ENCODE measurements around the gene LRRFIP1. TPM values are rescaled to one million over a fixed set of nuclear protein-coding genes. Genes with fewer than 3 reads are reported as not detected.

The LRRFIP1 gene
- total RNA-seq, 3 donors from 2014 or later (not counting 1 experiment from before 2014, with no cell fraction given) = 163 to 207 (median 188) TPM

GRCh38 chr2:237720444-237720843 is 93.1 kb downstream of the LRRFIP1 start:
- no peaks in the 10 kb centered on the region for H3K9me3 Mint-ChIP-seq
- Histone ChIP-seq H3K27me3 (ENCODE audit: control insufficient read depth, insufficient read depth, low read length) (no peaks in the 10 kb centered on the region), H3K4me1 (ENCODE audit: control insufficient read depth, insufficient read depth, low read length) (peaks cover 7% of the 10 kb centered on the region), H3K27ac (ENCODE audit: low read length) (no peak overlapping the region), H3K9me3 (ENCODE audit: control insufficient read depth, insufficient read depth, low read length) (no peaks in the 10 kb centered on the region), H3K4me3 (ENCODE audit: low read length) (no peak overlapping the region), H3K36me3 (ENCODE audit: control insufficient read depth, insufficient read depth, low read length) (peaks cover 29% of the 10 kb centered on the region)
- DNase-seq (no peak), ATAC-seq (no peak)
- no peaks in the 10 kb centered on the region for H3K27me3 Mint-ChIP-seq (ENCODE audit: low read depth in 2 of 2)
- WGBS (ENCODE audit: insufficient coverage) = 98% methylated on average over 7 of the region's 7 CpGs
- H3K4me3 Mint-ChIP-seq = no peak overlapping the region
- H3K27ac Mint-ChIP-seq = peak overlapping the region; percentile 13 to 34
- TF ChIP-seq CTCF (IDR thresholded peaks at IDR 0.05) = no peak
- H3K4me1 Mint-ChIP-seq = peaks cover 60 to 64% of the 10 kb centered on the region in 2 donors
- H3K36me3 Mint-ChIP-seq = peaks cover 9% of the 10 kb centered on the region
- intact Hi-C loops (cut with micrococcal nuclease) = no loop called here

- Histone ChIP-seq H3K9me3 (ENCODE audit: control insufficient read depth, insufficient read depth, low read length) (no peaks in the 10 kb centered on the region), H3K36me3 (ENCODE audit: control insufficient read depth, insufficient read depth, low read length) (peaks cover 30% of the 10 kb centered on the region), H3K27me3 (ENCODE audit: control insufficient read depth, insufficient read depth, low read length) (no peaks in the 10 kb centered on the region), H3K4me3 (ENCODE audit: low read length) (no peak overlapping the region), H3K27ac (ENCODE audit: low read length) (no peak overlapping the region), H3K4me1 (ENCODE audit: control insufficient read depth, insufficient read depth, low read length) (peaks cover 7% of the 10 kb centered on the region)
- WGBS (ENCODE audit: insufficient coverage) = 93% methylated on average over 6 of the region's 7 CpGs
- Mint-ChIP-seq H3K4me1 (peaks cover 58 to 61% of the 10 kb centered on the region in 2 donors), H3K27ac (peak overlapping the region; percentile 13 to 60), H3K4me3 (no peak overlapping the region), H3K27me3 (ENCODE audit: low read depth in 2 of 2) (no peaks in the 10 kb centered on the region), H3K9me3 (no peaks in the 10 kb centered on the region), H3K36me3 (peaks cover 9% of the 10 kb centered on the region)
- DNase-seq (no peak), ATAC-seq (no peak)
- intact Hi-C loops (cut with micrococcal nuclease) = no loop called here
- no peak for TF ChIP-seq CTCF (IDR thresholded peaks at IDR 0.05)
Observed at GRCh38 chr2:237720957-237721356, 93.6 kb downstream of the LRRFIP1 start.

GRCh38 chr2:237721458-237721857 is 94.1 kb downstream of the LRRFIP1 start:
- Mint-ChIP-seq H3K4me3 (no peak overlapping the region), H3K36me3 (peaks cover 9% of the 10 kb centered on the region), H3K9me3 (no peaks in the 10 kb centered on the region), H3K27ac (peak overlapping the region; percentile 60 to 69), H3K4me1 (peaks cover 58% of the 10 kb centered on the region in 2 donors), H3K27me3 (ENCODE audit: low read depth in 2 of 2) (no peaks in the 10 kb centered on the region)
- TF ChIP-seq CTCF (IDR thresholded peaks at IDR 0.05) = no peak
- Histone ChIP-seq H3K4me3 (ENCODE audit: low read length) (no peak overlapping the region), H3K36me3 (ENCODE audit: control insufficient read depth, insufficient read depth, low read length) (peaks cover 30% of the 10 kb centered on the region), H3K9me3 (ENCODE audit: control insufficient read depth, insufficient read depth, low read length) (no peaks in the 10 kb centered on the region), H3K27me3 (ENCODE audit: control insufficient read depth, insufficient read depth, low read length) (no peaks in the 10 kb centered on the region), H3K27ac (ENCODE audit: low read length) (no peak overlapping the region), H3K4me1 (ENCODE audit: control insufficient read depth, insufficient read depth, low read length) (peaks cover 7% of the 10 kb centered on the region)
- DNase-seq = no peak
- no peak for ATAC-seq
- intact Hi-C loops (cut with micrococcal nuclease) = no loop called here
- WGBS (ENCODE audit: insufficient coverage) = 86% methylated on average over 5 of the region's 5 CpGs

GRCh38 chr2:237722616-237723015 is 95.2 kb downstream of the LRRFIP1 start:
- Mint-ChIP-seq H3K4me1 (peaks cover 52 to 57% of the 10 kb centered on the region in 2 donors), H3K27me3 (ENCODE audit: low read depth in 2 of 2) (no peaks in the 10 kb centered on the region), H3K4me3 (no peak overlapping the region), H3K27ac (peak overlapping the region in 1 of 2 donors; percentile 60), H3K36me3 (peaks cover 9% of the 10 kb centered on the region), H3K9me3 (no peaks in the 10 kb centered on the region)
- Histone ChIP-seq H3K4me1 (ENCODE audit: control insufficient read depth, insufficient read depth, low read length) (peaks cover 8% of the 10 kb centered on the region), H3K27me3 (ENCODE audit: control insufficient read depth, insufficient read depth, low read length) (no peaks in the 10 kb centered on the region), H3K27ac (ENCODE audit: low read length) (no peak overlapping the region), H3K36me3 (ENCODE audit: control insufficient read depth, insufficient read depth, low read length) (peaks cover 28% of the 10 kb centered on the region), H3K9me3 (ENCODE audit: control insufficient read depth, insufficient read depth, low read length) (no peaks in the 10 kb centered on the region), H3K4me3 (ENCODE audit: low read length) (no peak overlapping the region)
- no peak for DNase-seq
- WGBS (ENCODE audit: insufficient coverage) = 94% methylated on average over 3 of the region's 7 CpGs
- intact Hi-C loops (cut with micrococcal nuclease) = no loop called here
- no peak for ATAC-seq
- no peak for TF ChIP-seq CTCF (IDR thresholded peaks at IDR 0.05)
